ENCODE measurements around the gene INTS7. TPM values are rescaled to one million over a fixed set of nuclear protein-coding genes. Genes with fewer than 3 reads are reported as not detected.

The INTS7 gene
- total and polyA plus RNA-seq, 10 donors: 5.4 to 16.5 (median 12.3) TPM

DNA sequence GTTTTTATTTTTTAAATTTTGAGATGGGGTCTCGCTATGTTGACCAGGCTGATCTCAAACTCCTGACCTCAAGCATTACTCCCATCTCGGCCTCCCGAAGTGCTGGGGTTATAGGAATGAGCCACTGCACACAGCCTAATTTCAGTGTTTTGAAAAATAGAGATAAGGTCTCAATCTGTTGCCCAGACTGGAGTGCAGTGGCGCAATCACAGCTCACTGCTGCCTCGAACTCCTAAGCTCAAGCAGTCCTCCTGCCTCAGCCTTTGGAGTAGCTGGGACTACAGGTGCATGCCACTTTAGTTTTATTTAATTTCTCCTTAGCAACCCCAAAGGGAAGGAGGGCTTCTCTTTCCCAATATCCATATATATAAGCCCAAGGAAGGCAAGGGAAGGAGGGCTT lies 141.0 kb downstream of the INTS7 start:
- WGBS, 5 donors: 84 to 97% (median 88%) methylated on average over 5 of the region's 5 CpGs
- Histone ChIP-seq H3K36me3 (no peaks in the 10 kb centered on the region), H3K4me3 (no peak overlapping the region), H3K4me1 (no peaks in the 10 kb centered on the region), H3K27ac (no peak overlapping the region), H3K9me3 (no peaks in the 10 kb centered on the region), H3K27me3 (replicated peaks in 1 of 7) (no peaks in the 10 kb centered on the region)
- intact Hi-C loops (cut with DNase I; ENCODE audit: low total_unique reads): no loop called here
- no peak for DNase-seq
- TF ChIP-seq, protein P1, sequence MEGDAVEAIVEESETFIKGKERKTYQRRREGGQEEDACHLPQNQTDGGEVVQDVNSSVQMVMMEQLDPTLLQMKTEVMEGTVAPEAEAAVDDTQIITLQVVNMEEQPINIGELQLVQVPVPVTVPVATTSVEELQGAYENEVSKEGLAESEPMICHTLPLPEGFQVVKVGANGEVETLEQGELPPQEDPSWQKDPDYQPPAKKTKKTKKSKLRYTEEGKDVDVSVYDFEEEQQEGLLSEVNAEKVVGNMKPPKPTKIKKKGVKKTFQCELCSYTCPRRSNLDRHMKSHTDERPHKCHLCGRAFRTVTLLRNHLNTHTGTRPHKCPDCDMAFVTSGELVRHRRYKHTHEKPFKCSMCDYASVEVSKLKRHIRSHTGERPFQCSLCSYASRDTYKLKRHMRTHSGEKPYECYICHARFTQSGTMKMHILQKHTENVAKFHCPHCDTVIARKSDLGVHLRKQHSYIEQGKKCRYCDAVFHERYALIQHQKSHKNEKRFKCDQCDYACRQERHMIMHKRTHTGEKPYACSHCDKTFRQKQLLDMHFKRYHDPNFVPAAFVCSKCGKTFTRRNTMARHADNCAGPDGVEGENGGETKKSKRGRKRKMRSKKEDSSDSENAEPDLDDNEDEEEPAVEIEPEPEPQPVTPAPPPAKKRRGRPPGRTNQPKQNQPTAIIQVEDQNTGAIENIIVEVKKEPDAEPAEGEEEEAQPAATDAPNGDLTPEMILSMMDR (IDR thresholded peaks at IDR 0.05 in 8 of 11, conservative IDR thresholded peaks at IDR 0.05 in 3 of 11): no peak
- TF ChIP-seq POLR2AphosphoS5 (IDR thresholded peaks at IDR 0.05): no peak

DNA sequence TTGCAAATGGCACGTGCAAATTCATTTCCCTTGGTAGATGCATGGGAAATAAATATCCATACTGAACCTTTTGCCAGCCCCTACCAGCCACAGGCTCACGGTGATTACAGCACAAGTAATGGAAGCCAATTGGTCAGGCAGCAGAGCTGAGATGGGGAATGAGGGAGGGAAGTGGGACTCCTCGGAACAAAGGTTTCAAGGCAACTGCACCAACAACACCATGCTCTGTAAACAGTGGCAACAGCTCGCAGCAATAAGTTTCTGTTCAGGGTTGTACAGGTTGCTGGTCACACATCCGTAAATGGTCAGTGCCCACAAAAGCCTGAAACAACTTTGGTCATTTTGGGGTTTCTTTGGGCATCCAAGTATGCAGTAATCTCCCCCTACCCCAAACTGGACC lies 142.1 kb downstream of the INTS7 start:
- whole genome bisulfite sequencing, 5 donors: 86 to 94% (median 87%) methylated on average over 5 of the region's 5 CpGs
- no peaks in the 10 kb centered on the region for H3K4me1 ChIP-seq
- no peaks in the 10 kb centered on the region for H3K27me3 ChIP-seq (replicated peaks in 1 of 7)
- H3K36me3 ChIP-seq: no peaks in the 10 kb centered on the region
- DNase-seq: no peak
- TF ChIP-seq, protein P1 (IDR thresholded peaks at IDR 0.05 in 8 of 11, conservative IDR thresholded peaks at IDR 0.05 in 3 of 11): no peak
- no peak for TF ChIP-seq POLR2AphosphoS5 (IDR thresholded peaks at IDR 0.05)
- no peak for TF ChIP-seq POLR2A (IDR thresholded peaks at IDR 0.05)
- no peak overlapping the region for H3K27ac ChIP-seq
- intact Hi-C loops (cut with DNase I; ENCODE audit: low total_unique reads): no loop called here
- H3K9me3 ChIP-seq: no peaks in the 10 kb centered on the region
- no peak overlapping the region for H3K4me3 ChIP-seq

DNA sequence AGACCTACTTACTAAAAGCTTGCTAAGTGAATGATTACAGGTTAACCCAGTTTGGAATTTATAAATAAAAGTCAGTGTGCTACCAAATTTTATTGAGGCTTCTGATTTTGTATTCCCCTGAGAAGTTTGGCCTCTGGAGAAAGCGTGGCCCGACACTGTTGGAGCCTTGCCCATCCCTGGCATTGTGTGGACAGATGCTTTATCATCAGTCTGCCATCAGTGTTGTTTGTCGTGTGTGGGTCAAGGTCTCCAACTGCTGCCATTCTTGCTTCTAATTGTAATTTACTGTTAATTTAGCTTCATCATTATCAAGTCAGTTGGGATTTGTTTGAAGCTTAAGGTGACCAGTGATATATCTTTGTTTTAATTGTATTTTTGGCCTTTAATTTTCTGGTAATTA lies 142.8 kb downstream of the INTS7 start:
- Histone ChIP-seq H3K4me1 (no peaks in the 10 kb centered on the region), H3K36me3 (no peaks in the 10 kb centered on the region), H3K9me3 (no peaks in the 10 kb centered on the region), H3K27me3 (replicated peaks in 1 of 7) (no peaks in the 10 kb centered on the region), H3K4me3 (no peak overlapping the region), H3K27ac (no peak overlapping the region)
- intact Hi-C loops (cut with DNase I; ENCODE audit: low total_unique reads): no loop called here
- 65 to 77% (median 74%) methylated on average over 3 of the region's 3 CpGs for WGBS, 5 donors
- no peak for TF ChIP-seq POLR2A (IDR thresholded peaks at IDR 0.05)
- TF ChIP-seq POLR2AphosphoS5 (IDR thresholded peaks at IDR 0.05): no peak
- TF ChIP-seq, protein P1 (IDR thresholded peaks at IDR 0.05 in 8 of 11, conservative IDR thresholded peaks at IDR 0.05 in 3 of 11): no peak
- DNase-seq: no peak

DNA sequence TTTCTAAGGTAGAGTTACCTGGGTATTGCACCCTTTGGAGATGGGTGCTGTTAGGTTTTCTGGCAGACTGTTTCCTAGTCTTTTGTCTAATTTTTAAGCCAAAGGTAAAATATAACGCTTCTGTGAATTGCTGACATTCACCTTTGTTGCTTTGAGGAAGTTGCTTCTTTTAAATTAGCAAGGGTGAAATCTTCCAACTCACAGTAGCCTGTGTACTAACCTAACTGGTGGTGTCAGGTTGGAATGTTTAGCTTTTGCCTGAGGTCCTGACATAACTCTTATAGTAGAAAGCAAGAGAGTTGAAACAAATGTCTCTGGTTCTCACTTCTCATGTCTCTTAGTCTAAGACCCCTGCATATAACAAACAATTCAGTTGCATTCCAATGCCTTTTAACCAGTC lies 143.6 kb downstream of the INTS7 start:
- Histone ChIP-seq H3K27ac (no peak overlapping the region), H3K4me1 (no peaks in the 10 kb centered on the region), H3K9me3 (no peaks in the 10 kb centered on the region), H3K4me3 (no peak overlapping the region), H3K27me3 (replicated peaks in 1 of 7) (no peaks in the 10 kb centered on the region), H3K36me3 (no peaks in the 10 kb centered on the region)
- no peak for TF ChIP-seq POLR2AphosphoS5 (IDR thresholded peaks at IDR 0.05)
- 59 to 84% (median 76%) methylated on average over 1 of the region's 1 CpG for WGBS, 5 donors
- intact Hi-C loops (cut with DNase I; ENCODE audit: low total_unique reads): no loop called here
- DNase-seq: no peak

Small RNA genes within 50 kb of the gene (microRNA-seq; reads per million reads assigned to microRNA genes)
- gene MIR3122: 0 to 0.28 (median 0) reads per million in 3 donors

Small RNA genes within 50 kb of the gene (small RNA-seq; reads per million reads assigned to genes)
- gene MIR3122: 0 reads per million in 4 donors
- 0 reads per million in 4 donors for gene RF00568

Other genes with a start within 250 kb of the INTS7 start
- gene LPGAT1, start 204.8 kb downstream of the INTS7 start, total RNA-seq: 10 to 100 TPM; 55.0 to 80.6 (median 71.4) TPM
- 10 to 100 TPM in 1 of 3 donors, 1 to 10 TPM in 2; 8.8 to 13.1 (median 9.7) TPM for gene LPGAT1, start 204.8 kb downstream of the INTS7 start, polyA plus RNA-seq
- 10 to 100 TPM in 5 of 7 donors, 1 to 10 TPM in 2; 5.8 to 15.7 (median 12.5) TPM for gene DTL, start 191 bp upstream of the INTS7 start, total RNA-seq
- gene DTL, start 191 bp upstream of the INTS7 start, polyA plus RNA-seq: 1 to 10 TPM in 2 of 3 donors, under 1 TPM in 1; 0.76 to 3.6 (median 2.3) TPM
- gene PPP2R5A, start 249.9 kb upstream of the INTS7 start, total RNA-seq: 10 to 100 TPM; 48.3 to 82.5 (median 72.4) TPM
- 10 to 100 TPM; 34.9 to 56.0 (median 37.3) TPM for gene PPP2R5A, start 249.9 kb upstream of the INTS7 start, polyA plus RNA-seq